NCI-H2029 treated with DMSO at 0.1 percent for 48 hours (cell line): Measurements from ENCODE around the gene HIF1A.
"Not testable (repeated sequence)": the region's sequence is repeated elsewhere in the genome, so short reads cannot be mapped to it uniquely, and the experiment has no call there.

Experiments used
- DNase-seq: peaks from one replicate; lab custom pipeline; 2025; lab: John Stamatoyannopoulos, UW

Gene HIF1A

DNA sequence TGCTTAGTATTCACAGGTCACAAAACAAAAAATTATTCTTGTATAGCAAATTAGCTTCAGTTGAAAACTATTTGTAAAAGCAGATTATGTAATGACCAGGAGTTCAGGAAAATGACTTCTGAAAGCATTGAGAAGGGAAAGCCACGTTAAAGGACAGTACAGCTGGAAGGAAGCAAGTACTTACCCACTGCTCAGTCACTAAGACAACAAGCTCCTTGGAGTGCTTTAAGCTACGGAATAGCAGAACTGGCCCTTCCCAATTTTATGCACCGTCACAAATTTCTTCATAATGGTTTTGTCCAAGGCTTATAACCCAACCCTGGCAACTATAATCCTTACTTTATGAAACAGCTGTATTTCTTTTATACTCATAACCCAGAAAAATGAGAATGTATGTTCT, 54.0 kb downstream of the HIF1A start:
- DNase-seq: peak; percentile 79

DNA sequence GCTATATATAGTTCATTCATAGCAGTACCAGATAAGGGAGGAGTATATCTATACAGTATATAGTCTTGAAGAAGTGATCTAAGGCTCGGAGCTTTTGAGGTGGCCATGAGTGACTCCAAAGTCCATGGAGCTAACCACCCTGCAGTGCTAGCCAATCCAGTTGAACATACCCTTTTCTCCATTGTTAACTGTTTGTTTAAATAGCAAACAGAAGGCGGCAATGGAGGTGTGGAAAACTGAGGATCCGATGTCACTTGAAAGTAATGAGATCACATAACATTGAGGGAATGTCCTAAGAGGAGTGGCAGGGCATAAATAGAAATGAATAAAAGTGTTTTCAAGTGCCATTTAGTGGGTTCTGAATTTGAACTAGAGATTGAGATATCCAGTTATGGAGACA, 54.6 kb downstream of the HIF1A start:
- DNase-seq: peak; percentile 99

DNA sequence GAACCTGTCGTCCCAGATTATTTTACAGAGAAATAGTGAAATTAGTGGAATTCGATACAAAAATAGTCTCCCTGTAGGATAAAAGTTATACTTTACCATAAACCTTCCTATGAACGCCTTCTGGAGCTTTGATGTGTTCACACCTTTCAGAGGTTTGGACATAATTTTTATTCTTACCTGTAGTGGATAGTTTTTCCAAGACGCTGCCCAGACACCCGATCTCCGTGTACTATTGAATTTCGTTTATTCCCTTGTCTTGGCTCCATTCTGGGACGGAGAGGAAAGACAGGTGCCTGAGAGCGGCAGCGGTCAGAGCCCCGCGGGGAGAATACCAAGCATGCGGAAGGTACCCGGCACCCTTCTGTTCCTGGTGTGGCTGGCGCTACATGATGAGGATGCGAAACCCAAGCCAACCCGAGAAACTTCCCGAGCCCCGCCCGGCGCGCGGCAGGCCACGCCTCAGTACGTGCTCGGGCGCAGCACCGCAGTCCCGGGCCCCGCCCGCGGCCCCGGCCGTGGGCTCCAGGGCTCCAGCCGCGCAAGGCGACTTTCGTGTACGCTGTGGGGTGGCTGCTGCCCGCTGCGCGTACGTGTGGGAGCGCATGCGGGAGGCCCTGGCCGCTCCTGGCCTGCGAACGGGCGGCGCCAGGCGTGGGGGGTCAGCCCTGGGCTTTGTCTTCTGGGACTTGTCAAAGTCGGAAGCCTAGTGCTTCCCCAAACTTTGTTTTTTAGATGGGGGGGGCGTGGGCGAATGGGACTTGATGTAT, 55.6 kb downstream of the HIF1A start:
- peak; percentile 92 for DNase-seq

DNA sequence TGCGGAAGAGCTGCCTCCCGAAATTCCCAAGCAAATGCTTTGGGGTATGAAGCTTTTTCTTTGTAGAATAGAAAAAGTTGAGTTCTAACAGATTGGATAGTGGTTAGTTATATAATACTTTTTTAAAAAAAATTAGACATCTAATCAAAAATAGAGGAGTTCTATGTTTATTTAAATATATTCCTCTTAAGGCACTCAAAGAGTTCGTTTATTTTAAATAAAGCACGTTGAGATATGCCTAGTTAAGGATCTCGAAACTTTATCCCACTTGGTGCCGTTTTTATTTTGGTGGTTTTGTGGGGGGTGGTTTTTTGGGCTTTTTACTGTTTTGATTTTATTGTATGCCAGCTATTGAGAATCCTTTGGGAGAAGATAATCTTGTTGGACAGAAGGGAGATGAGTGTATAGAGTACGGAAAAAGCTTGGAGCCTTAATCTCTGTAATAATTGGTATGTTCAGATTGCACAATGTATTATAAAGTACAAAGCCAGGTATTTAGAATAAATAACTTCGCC, 56.2 kb downstream of the HIF1A start:
- no peak for DNase-seq

DNA sequence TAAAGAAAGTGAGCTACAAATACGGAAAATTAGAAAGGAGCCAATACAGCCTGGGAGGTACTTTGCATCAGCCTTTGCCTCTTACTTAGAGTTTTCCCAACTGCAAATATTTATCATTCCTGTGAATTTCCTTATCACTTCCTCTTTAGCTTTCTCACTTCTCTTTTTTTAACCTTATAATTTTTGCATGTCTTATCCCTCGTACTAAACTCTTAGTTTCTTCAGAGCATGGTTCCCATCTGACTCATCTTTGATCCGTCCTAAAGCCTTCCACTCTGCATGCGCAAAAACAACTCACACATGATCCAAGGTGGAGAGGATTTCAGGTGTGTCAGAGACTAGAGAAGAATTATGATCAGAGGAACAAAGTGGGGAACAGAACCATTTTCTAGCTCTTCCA, 57.3 kb downstream of the HIF1A start:
- no peak for DNase-seq

DNA sequence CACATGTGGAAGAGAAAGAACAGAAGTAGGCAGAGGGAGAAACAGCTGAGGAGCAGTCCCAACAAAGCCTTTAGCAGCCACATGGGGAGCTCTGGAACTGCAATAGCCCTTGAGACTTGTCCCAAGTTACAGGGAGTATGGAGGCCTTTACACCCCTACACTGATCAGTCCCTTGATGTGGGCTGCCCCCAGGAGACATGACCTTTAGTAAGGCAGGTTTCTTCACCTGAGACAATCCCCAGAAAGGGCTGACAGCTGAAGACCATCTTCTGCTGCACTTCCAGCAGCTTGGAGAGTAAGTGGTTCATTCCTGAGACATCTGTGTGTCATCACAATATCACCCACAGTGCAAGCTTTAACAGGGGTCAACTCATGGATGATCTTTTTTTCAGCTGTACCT, 58.3 kb downstream of the HIF1A start:
- DNase-seq: no peak

DNA sequence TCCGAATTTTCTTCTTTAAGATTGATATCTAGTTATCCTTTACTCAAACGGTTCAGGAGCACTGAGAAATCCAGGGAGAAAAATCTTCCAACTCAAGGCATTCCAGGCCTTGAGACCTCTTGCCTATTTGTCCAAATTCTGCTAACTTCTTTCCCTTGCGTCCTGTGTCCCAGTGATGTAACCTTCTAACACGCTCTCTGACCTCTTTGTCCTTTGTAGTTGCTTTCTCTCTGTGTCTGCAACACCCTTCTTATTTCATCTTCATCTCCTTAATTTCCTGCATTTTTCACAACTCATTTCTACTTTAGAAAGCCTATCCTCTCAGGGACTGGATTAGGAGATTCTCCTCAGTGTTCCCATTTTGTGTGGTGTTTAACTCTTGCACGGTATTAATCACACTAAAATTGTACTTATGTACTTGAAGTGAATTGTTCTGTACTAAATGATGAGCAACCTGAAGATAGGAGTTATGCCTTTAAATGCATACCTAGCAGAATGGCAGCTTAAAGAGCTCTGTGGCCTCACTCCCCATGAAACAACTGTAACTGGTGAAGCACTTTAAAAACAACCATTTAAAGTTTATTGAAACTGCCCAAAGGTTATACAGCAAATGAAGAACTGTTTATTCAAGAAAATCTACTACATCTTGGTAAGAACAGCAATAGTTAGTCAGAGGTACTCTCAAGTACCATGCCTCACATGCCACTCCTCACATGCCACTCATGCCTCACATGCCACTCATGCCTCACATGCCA, 59.5 kb downstream of the HIF1A start:
- no peak for DNase-seq

DNA sequence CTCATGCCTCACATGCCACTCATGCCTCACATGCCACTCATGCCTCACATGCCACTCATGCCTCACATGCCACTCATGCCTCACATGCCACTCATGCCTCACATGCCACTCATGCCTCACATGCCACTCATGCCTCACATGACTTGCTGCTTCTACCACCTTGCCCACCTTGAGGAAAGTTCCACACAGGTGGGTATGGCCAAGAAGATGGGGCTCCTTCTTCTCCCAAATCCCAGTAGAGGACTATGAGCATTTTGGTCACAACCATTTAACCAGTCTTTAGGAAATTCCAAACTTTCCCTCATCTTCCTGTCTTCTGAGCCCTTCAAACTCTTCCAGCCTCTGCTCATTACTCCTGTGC, 60.0 kb downstream of the HIF1A start:
- DNase-seq: not testable (repeated sequence)

DNA sequence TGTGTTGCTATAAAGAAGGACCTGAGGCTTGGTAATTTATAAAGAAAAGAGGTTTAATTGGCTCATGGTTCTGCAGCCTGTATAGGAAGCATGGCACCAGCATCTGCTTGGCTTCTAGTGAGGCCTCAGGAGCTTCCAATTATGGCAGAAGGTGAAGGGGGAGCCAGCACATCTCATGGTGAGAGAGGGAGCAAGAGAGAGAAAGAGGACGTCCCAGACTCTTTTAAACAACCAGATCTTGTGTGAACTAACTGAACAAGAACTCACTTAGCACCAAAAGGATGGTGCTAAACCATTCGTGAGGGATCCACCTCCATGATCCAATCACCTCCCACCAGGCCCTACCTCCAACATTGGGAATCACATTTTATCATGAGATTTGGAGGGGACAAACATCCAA, 60.8 kb downstream of the HIF1A start:
- no peak for DNase-seq

DNA sequence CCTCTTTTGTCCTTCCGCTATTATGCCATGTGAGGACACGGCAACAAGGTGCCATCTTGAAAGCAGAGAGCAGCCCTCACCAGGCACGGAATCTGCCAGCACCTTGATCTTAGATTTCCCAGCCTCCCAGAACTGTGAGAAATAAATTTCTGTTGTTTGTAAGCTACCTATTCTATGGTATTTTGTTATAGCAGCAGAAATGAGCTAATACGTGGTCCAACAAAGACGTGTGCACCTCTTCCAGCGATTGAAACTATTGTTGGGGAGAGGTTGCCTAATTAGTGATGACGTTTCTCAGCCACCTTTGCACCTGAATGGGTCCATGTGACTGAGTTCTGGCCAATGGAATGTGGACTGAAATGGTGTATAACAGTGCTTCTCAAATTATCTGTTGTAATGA, 64.6 kb downstream of the HIF1A start:
- DNase-seq: no peak

DNA sequence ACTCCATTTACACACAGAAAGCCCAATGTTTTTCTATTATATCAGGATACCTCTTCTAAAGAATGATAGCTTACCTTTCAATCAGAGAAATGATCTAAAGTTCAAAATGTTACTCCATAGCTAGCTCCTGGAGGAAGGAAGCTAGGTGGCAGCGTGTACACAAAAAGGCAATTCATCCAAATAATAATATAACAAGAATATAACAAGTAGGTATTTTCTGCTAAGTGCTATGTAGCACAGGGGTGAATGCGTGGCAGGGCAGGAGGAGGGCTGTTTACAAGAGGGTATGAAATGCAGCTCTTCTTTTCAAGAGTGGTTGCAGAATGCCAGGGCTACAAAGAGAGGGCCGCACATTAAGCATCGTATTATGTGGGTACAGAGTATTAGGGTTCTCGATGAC, 66.2 kb downstream of the HIF1A start:
- peak; percentile 69 for DNase-seq

DNA sequence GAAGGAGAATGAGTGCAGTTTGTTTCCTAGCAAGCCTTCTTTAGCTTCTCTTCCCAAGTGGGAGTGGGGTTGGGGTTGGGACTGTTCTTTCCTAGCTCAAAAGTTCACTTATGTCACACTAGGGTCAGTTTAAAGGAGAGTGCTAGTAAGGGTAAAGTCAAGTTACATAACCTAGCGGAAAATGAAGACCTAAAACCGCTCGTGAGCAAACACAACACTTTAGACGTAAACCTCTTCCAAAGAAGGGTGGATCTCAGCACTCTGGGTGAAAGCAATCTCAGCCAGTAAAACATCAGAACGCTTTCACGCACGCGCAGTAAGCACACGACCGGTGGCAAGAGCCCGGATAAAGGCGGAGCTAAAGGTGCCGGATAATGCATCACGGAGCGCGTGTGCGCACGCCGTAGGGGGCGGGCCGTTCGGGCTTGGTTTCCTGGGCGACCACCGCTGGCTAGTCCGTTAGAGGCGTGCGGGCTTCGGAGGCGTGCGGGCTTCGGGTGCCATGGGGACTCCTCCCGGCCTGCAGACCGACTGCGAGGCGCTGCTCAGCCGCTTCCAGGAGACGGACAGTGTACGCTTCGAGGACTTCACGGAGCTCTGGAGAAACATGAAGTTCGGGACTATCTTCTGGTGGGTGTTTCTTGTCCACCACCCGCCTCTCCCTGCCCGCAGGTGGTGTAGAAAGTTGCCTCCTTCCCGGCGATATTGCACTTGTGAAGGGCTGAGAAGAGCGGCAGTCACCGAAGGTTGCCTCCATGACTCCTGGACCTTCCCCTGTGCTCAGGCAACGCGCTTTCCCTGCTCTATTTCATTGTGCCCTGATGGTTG, 66.9 kb downstream of the HIF1A start, which contains the start of gene SNAPC1:
SNAPC1 (plus strand) TSS at position 462 of the 828 bp plus-strand sequence; CDS start at position 503, 41 bp downstream.
- peak; percentile 100 for DNase-seq

DNA sequence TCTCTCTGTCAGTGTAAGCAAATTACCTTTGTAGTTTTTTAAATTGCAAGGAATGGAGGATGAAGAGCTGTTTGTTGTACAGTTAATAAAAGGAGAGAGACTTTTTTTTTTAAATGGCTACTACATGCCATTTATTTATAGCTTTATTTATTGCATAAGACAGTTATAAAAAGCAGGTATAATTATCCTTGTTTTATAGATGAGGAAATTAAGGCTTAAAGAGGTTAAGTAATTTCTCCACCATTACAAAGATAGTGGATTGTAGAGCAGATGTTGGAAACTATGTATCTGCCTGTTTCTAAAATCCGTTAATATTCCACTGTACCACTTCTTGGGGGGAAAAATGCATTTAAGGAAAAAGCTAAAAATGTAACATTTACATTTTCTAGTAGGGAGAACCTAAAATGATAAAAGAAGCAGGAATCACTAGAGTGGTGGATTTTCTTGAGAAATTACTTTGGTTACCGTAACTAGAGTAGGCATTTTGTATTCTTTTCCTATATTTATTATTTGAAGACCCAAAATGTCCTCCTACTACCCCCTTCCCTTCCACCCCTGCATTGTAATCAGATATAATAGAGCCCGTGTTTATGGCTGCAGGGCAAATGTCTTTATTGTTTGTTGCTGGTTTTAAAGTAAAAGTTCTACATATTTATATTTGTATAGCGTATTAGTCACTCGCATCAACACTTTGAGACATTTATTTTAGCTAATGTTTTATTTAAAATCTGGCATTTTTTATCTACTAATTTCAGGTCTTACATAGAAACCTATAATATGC, 69.2 kb downstream of the HIF1A start:
- no peak for DNase-seq

DNA sequence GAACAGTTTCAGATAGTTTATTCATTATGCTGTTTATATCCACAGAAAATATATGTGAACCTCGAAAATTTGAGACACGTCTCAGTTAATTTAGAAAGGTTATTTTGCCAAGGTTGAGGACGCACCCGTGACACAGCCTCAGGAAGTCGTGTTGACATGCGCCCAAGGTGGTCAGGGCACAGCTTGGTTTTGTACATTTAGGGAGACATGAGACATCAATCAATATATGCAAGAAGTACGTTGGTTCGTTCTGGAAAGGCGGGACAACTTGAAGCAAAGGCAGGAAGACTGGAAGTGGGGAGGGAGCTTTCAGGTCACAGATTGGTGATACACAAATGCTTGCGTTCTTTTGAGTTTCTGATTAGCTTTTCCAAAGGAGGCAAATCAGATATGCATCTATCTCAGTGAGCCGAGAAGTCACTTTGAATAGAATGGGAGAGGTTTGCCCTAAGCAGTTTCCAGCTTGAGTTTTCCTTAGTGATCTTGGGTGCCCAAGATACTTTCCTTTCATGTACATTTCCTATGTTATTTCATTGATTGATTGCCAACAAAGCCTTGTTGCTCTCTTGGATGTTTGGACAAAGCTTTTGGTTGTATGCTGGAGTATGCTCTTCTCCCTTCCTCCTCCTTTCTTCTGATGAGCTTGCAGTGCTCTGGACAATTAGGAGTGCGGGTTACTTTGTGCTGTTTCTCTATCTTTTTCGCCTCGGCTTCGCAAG, 70.1 kb downstream of the HIF1A start:
- no peak for DNase-seq

DNA sequence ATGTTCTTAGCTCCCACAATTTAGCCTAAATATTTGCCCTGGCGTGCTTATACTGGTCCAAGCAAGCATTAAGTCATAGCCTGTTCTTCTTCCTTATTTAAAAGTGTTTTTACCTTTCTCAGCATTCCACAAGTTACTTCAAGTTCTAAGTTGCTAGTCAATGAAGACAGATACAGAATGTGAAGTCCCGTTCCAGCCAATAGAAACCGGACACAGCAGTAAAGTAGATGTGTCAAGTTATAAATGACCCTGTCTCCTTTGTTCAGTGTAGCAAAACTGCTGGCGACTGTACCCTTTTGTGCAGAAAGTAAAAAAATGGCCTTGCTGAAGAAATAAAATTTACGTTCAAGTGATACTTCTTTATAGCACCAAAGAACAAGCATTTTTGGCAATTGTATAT, 70.8 kb downstream of the HIF1A start:
- DNase-seq: no peak

DNA sequence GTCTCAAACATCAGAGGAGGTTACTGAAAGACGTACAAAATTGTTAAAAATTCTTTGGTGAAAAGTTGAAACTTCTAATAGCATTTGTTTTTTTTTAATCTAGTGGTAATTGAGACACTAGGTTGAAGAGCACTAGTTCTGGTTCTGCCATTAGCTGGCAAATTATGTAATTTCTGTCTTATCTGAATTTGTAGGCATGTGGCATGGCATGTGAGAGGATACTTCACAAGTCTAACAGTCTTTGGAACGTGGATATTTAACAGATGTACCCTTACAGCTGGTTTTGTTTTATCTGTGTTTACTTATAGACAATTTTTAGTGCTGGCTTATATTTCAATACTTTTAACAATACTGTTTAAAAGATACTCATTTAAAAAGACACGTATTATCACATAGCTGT, 72.9 kb downstream of the HIF1A start:
- DNase-seq: no peak

DNA sequence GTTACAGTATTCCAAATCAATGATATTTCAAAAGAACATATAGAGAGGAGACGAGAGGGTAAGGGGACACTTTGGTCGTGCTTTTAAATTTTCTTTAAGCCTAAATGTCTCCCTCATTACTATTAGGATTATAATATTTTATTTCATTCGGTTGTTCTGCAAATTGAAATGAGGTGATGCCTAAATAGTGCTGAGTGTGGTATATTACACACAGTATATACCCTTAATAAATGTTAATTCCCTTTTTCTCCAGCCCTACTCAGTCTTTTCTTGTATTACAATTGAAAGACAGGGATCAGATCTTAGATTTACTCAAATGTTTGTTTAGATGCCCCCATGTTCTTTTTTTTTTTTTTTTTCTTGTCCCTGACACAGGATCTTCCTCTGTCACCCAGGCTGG, 74.6 kb downstream of the HIF1A start:
- no peak for DNase-seq

DNA sequence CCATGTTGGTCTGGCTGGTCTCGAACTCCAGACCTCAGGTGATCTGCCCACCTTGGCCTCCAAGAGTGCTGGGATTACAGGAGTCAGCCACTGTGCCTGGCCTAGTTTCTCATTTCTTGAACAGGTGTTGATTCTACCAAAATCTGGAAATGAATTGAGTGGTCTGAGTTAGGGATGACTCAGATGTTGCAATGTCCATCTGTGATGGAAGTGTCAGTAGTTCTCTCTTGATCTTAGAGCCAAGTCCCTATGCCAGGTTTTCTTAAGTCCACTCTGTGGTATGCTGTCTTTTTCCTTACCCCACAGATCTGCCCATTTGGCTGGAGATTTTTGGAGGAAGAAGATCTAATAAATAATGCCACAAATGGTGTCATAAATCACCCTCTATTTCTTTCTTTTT, 79.5 kb downstream of the HIF1A start:
- DNase-seq: no peak

DNA sequence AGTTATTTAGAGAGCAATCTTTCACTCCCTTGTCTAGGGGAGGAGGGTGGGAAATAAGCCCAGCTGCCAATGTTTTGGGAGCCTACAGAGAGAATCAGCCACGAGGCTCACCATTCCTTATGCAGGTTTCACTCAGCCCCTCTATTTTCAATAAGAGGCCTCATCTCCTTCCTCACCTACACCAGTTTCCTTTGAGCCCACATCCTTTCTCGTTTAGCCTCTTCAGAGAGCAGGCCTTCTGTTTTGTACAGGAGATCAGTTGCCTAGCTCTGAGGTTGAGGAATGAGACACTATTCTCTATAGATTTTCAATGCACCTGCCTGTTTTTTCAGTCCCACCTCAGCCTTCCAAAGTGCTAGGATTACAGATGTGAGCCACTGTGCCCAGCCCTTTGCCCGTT, 84.8 kb downstream of the HIF1A start:
- no peak for DNase-seq

DNA sequence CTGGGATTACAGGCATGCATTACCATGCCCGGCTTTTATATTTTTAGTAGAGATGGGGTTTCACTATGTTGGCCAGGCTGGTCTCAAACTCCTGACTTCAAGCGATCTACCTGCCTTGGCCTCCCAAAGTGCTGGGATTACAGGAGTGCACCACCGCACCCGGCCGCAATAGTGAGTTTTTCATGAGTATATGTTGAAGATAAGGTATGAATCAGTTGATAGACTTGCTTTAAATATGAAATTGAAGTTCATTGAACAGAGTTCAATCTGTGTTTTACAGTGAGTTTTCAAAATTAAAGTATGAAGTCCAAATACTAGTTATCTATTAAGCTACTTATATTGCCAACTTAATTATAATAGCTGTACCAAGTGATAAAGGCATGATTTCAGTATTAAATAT, 102.0 kb downstream of the HIF1A start:
- DNase-seq: no peak
